AG04449 (cell line): Measurements from ENCODE around the gene MARK1.
A peak's percentile ranks its signal among the peaks of the same experiment; 100 is the strongest.

Source experiments
- CTCF ChIA-PET: fragments of 350-600 bp; formaldehyde crosslinking; extraction: SDS; loops from one replicate; lab custom pipeline; 2021; ENCODE audit warnings: antibody characterized with exemption; lab: Yijun Ruan, JAX
- POLR2A ChIA-PET: fragments of 400-600, 350-600 bp; formaldehyde crosslinking; extraction: SDS; loops from one replicate; lab custom pipeline; 2020; ENCODE audit warnings: antibody characterized with exemption, inconsistent platforms; lab: Yijun Ruan, JAX
- DNase-seq: peaks from one replicate; pipeline ENCODE4 v3.0.0-alpha.2; 2010; ENCODE audit warnings: low read depth, low spot score
- H3K4me3 ChIP-seq: 2 replicates; pipeline ENCODE4 v1.5.1; 2011; ENCODE audit warnings: low read depth, mild to moderate bottlenecking, control low read depth, low read length
- TF ChIP-seq, protein P1 (sequence below): IDR thresholded peaks from one replicate; pipeline ENCODE4 v1.5.1; 2011; ENCODE audit warnings: mild to moderate bottlenecking, moderate library complexity, low read length, control low read depth, inconsistent platforms; ENCODE audit not compliant: insufficient read depth; ENCODE audit errors: missing control alignments

MARK1 gene

DNA sequence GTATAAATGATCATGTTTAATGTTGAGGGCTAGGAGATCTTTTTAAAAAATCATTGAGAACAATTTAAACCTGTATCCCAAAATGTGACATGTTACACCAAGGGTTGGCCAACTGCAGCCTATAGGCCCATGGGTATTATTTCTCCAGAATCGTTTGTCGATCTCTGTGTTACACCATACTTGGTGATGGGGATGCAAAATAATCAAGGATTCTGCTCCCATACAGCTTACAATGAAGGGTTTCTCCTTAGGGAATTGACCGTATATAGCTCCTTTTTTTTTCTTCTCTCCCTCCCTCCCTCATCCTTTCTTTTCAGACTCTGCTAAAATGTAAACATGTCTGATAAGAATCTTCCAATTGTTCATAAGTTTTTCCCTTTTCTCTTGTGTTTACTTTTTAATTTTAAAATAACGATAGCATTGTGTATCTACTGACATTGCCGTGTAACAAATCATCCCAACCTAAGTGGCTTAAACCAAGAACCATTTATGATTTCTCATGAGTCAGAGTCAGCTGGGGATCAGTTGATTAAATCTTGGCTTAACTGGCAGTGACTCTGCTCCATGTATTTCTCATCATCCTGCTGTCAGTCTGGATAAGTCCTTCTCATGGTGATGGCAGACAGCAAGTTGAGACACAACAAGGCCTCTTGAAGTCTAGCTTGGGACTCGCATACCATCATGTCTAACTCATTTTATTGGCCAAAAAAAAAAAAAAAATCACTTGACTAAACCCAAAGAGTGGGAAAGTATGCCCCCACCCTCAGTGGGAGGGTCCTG, 48.0 kb downstream of the MARK1 start:
- CTCF ChIA-PET: no interaction called here
- POLR2A ChIA-PET: no interaction called here
- H3K4me3 ChIP-seq: no peak overlapping the region
- TF ChIP-seq, protein P1, sequence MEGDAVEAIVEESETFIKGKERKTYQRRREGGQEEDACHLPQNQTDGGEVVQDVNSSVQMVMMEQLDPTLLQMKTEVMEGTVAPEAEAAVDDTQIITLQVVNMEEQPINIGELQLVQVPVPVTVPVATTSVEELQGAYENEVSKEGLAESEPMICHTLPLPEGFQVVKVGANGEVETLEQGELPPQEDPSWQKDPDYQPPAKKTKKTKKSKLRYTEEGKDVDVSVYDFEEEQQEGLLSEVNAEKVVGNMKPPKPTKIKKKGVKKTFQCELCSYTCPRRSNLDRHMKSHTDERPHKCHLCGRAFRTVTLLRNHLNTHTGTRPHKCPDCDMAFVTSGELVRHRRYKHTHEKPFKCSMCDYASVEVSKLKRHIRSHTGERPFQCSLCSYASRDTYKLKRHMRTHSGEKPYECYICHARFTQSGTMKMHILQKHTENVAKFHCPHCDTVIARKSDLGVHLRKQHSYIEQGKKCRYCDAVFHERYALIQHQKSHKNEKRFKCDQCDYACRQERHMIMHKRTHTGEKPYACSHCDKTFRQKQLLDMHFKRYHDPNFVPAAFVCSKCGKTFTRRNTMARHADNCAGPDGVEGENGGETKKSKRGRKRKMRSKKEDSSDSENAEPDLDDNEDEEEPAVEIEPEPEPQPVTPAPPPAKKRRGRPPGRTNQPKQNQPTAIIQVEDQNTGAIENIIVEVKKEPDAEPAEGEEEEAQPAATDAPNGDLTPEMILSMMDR: no peak
- no peak for DNase-seq

DNA sequence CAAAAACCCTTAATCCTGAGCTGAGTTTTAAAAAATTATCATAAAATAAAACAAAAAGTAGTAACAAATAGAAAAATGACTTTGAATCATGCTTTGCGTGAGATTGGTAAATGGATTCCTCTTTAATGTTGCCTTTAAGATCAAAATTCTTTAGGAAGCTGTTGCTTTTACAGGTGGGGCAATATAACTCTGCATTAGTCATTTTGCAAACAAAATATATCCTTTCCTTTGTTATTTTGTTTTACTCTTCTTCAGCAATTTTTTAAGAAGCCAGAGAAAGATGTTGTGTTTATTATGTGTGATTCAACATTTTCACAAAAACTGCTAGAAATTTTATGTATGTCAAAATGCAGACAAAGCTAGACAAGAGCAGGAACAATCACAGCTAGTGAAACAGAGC, 50.0 kb downstream of the MARK1 start:
- CTCF ChIA-PET: no interaction called here
- POLR2A ChIA-PET: no interaction called here
- H3K4me3 ChIP-seq: no peak overlapping the region
- no peak for DNase-seq
- TF ChIP-seq, protein P1: no peak

DNA sequence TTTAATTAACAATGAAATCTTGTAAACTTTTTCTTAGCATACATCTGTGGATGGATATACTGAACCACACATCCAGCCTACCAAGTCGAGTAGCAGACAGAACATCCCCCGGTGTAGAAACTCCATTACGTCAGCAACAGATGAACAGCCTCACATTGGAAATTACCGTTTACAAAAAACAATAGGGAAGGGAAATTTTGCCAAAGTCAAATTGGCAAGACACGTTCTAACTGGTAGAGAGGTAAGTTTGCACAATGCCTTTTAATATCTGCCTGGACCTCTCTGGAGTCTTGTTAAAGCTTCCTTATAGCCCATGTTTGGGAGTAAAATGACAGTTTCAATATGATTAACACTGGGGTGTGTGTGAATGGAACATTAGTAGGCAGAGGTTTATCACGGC, 51.4 kb downstream of the MARK1 start:
- POLR2A ChIA-PET: no interaction called here
- CTCF ChIA-PET: no interaction called here
- TF ChIP-seq, protein P1: no peak
- H3K4me3 ChIP-seq: no peak overlapping the region
- DNase-seq: no peak

DNA sequence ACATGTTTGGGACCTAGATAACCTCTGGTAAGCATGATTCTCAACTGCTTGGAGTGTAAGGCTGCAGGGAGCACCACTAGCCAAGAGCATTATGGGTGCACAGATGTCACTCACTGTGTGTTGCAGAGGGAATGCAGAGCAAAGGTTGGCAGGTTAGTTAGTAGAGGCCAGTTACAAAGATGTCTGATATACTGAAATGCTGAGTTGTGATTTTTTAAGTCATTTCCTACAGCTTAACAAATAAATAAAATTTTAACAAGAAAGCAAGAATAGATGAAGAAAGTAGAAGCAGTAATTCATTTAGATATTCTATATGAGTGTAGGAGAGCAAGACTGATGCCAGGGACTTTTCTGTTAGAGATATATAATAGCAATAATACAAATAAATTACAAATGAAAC, 64.8 kb downstream of the MARK1 start:
- ChIA-PET POLR2A (no interaction called here), CTCF (no interaction called here)
- TF ChIP-seq, protein P1: no peak
- no peak for DNase-seq
- H3K4me3 ChIP-seq: no peak overlapping the region

DNA sequence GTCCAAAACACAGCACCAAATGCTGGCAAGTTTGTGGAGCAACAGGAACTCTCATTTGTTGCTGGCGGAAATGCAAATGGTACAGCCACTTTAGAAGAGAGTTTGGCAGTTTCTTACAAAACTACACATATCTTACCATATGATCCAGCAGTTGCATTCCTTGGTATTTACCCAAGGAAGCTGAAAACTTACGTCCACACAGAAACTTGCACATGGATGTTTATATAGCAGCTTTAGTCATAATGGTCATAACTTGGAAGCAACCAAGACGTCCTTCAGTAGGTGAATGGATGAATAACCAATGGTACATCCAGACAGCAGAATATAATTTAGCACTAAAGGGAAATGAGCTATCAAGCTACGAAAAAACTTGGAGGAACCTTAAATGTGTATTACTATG, 66.4 kb downstream of the MARK1 start:
- no peak overlapping the region for H3K4me3 ChIP-seq
- peak; percentile 16 for DNase-seq
- ChIA-PET POLR2A (no interaction called here), CTCF (no interaction called here)
- TF ChIP-seq, protein P1: no peak

DNA sequence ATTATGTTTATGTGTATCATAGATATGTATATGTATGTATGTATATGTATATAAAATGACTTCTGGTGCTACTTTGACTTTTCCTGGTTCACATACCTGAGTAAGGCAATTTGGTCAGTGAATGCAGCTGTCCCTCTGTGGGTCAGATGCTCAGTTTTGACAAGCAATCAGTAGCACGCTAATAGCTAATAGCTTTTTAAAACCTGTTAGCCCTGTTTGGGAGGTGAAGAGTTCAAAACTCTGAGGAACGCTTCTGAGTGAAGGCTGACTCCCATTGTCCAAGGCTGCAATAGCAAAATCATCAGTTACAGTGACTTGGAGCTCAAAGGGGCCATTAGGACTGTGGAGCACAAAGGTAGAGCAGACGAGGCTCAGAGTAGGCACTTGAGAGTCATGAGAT, 67.2 kb downstream of the MARK1 start:
- no peak for DNase-seq
- ChIA-PET CTCF (no interaction called here), POLR2A (no interaction called here)
- no peak overlapping the region for H3K4me3 ChIP-seq
- TF ChIP-seq, protein P1: no peak
